Breast epithelium (tissue), 4 donors: Measurements from ENCODE around the gene PRELID1. TPM values are rescaled to one million over a fixed set of nuclear protein-coding genes. Genes with fewer than 3 reads are reported as not detected.

Experiments
- DNase-seq, 2 donors: peaks; one replicate each; pipeline ENCODE4 v3.0.0-alpha.2; 2019; ENCODE audit warnings: low spot score in 2 of 2
- H3K27ac ChIP-seq, 2 donors: fragments of 200-600 bp; sonication (generic) in 1 of 2; one replicate each; pipeline ENCODE4 v1.5.1; 2016 to 2019; ENCODE audit warnings: mild to moderate bottlenecking in 1 of 2
- H3K27me3 ChIP-seq, 2 donors: fragments of 200-600 bp; sonication (generic) in 1 of 2; one replicate each; pipeline versions ENCODE4 v1.5.1 to v1.6.0; 2017 to 2019; ENCODE audit warnings: control low read depth in 1 of 2, mild to moderate bottlenecking in 1 of 2
- H3K36me3 ChIP-seq: fragments of 200-600 bp; one replicate; pipeline ENCODE4 v1.5.1; 2019
- H3K4me1 ChIP-seq, 2 donors: fragments of 200-600 bp; sonication (generic); one replicate each; pipeline ENCODE4 v1.5.1; 2016 to 2019; ENCODE audit warnings: control low read depth in 1 of 2
- H3K4me3 ChIP-seq, 3 donors: fragments of 200-600 bp; sonication (generic); 1 replicate in 2 of 3; 2 replicates in 1 of 3; pipeline ENCODE4 v1.5.1; 2016 to 2019; ENCODE audit warnings: mild to moderate bottlenecking in 3 of 3, moderate library complexity in 2 of 3
- H3K9me3 ChIP-seq, 2 donors: fragments of 200-600 bp; sonication (generic) in 1 of 2; one replicate each; pipeline ENCODE4 v1.5.1; 2016 to 2019; ENCODE audit warnings: control low read depth in 1 of 2
- POLR2A ChIP-seq: fragments of 450-650 bp; IDR thresholded peaks from one replicate; pipeline ENCODE4 v1.6.1; 2016; ENCODE audit warnings: antibody characterized with exemption, mild to moderate bottlenecking, moderate library complexity
- POLR2AphosphoS5 ChIP-seq, 3 donors: sonication (generic); formaldehyde crosslinking; IDR thresholded peaks; one replicate each; pipeline ENCODE4 v1.6.1; 2017; ENCODE audit warnings: antibody characterized with exemption in 3 of 3
- intact Hi-C: fragments of 100-400 bp; cut with DNase I; formaldehyde crosslinking; loops from one replicate; pipeline ENCODE4 v1.15.1; 2023; ENCODE audit warnings: low total_unique reads
- total RNA-seq, 3 donors: library from RNA; depleted of rRNA; stranded (reverse); fragments of >200 nt; gene quantifications; one replicate each; pipeline ENCODE4 v1.1.0, GENCODE V29; 2016
- TF ChIP-seq, protein P1 (sequence below), 3 donors: fragments of 450-650 bp; IDR thresholded peaks; one replicate each; pipeline ENCODE4 v1.5.1; 2016 to 2017; ENCODE audit warnings: antibody characterized with exemption in 3 of 3, mild to moderate bottlenecking in 3 of 3, moderate library complexity in 3 of 3

Gene PRELID1
- total RNA-seq, 3 donors from 2014 or later = 61.0 to 97.0 (median 68.8) TPM

DNA sequence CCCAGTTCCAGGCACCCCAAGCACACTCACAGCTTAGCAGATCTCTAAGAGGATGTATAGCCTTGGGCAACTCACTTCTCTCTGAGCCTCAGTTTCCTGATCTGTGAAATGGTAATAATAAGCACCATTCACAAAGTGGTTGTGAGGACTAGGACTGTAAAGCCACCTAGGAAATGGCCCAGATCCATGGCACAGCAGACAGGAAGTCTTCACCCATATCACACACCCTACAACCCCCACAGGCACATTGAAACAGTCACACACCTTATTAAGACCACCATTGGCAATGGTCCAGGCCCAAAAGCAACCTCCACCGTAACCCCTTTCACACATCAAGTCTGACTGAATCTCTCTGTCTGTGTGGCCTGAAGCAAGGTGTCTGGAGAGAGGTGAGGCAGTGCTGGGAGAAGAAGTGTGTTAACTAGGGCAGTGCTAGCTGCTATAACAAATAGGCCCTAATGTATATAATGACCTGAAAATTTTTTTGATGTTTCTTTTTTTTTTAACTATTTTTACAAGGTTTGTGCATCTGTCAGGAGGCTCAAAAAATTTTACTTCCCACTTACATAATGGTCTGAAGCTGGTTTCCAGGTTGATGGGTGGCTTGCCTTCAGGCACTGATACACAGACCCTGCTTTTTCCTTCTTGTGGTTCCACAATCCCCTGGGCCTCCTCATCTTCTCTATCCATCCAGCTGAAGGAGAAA lies 51.7 kb downstream of the PRELID1 start:
- Histone ChIP-seq H3K36me3 (no peaks in the 10 kb centered on the region), H3K9me3 (no peaks in the 10 kb centered on the region), H3K4me3 (no peak overlapping the region), H3K27me3 (no peaks in the 10 kb centered on the region), H3K27ac (no peak overlapping the region), H3K4me1 (peaks cover 12 to 18% of the 10 kb centered on the region in 2 donors)
- TF ChIP-seq, protein P1, sequence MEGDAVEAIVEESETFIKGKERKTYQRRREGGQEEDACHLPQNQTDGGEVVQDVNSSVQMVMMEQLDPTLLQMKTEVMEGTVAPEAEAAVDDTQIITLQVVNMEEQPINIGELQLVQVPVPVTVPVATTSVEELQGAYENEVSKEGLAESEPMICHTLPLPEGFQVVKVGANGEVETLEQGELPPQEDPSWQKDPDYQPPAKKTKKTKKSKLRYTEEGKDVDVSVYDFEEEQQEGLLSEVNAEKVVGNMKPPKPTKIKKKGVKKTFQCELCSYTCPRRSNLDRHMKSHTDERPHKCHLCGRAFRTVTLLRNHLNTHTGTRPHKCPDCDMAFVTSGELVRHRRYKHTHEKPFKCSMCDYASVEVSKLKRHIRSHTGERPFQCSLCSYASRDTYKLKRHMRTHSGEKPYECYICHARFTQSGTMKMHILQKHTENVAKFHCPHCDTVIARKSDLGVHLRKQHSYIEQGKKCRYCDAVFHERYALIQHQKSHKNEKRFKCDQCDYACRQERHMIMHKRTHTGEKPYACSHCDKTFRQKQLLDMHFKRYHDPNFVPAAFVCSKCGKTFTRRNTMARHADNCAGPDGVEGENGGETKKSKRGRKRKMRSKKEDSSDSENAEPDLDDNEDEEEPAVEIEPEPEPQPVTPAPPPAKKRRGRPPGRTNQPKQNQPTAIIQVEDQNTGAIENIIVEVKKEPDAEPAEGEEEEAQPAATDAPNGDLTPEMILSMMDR (IDR thresholded peaks at IDR 0.05) = no peak
- no peak for TF ChIP-seq POLR2AphosphoS5 (IDR thresholded peaks at IDR 0.05)
- TF ChIP-seq POLR2A = no peak
- no peak for DNase-seq
- intact Hi-C loops = no loop called here

DNA sequence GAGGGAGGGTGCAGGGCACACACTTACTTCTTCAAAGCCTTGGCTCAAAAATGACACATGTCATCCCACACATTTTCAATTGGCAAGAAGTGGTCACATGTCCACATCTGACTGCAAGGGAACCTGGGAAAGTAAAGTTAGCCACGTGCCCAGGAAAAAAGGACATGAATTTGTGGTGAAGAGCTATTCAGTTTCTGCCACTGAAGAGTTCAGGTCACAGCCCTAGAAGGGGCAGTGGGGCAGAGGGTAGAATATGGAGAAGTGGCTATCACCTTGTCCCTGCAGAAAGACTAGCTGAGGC lies 52.2 kb downstream of the PRELID1 start:
- TF ChIP-seq POLR2AphosphoS5 (IDR thresholded peaks at IDR 0.05) (no peak), POLR2A (no peak)
- TF ChIP-seq, protein P1 (IDR thresholded peaks at IDR 0.05) = no peak

More for the DNA sequence above, 52.2 kb downstream of the PRELID1 start:
- no peaks in the 10 kb centered on the region for H3K36me3 ChIP-seq
- H3K4me1 ChIP-seq = peaks cover 10 to 13% of the 10 kb centered on the region in 2 donors
- H3K4me3 ChIP-seq = no peak overlapping the region
- H3K27ac ChIP-seq = no peak overlapping the region
- no peak for DNase-seq
- H3K9me3 ChIP-seq = no peaks in the 10 kb centered on the region
- no peaks in the 10 kb centered on the region for H3K27me3 ChIP-seq
- intact Hi-C loops = no loop called here

Other genes with a start within 250 kb of the PRELID1 start
- gene FGFR4, start 216.9 kb upstream of the PRELID1 start, total RNA-seq = 1 to 10 TPM in 2 of 3 donors, under 1 TPM in 1; 0.48 to 4.5 (median 2.0) TPM
- gene NSD1, start 170.0 kb upstream of the PRELID1 start, total RNA-seq = 10 to 100 TPM; 37.7 to 52.2 (median 38.6) TPM
- 10 to 100 TPM; 21.4 to 62.9 (median 36.0) TPM for gene RAB24, start 80 bp upstream of the PRELID1 start, total RNA-seq
- 10 to 100 TPM in 1 of 3 donors, 1 to 10 TPM in 2; 4.2 to 10.5 (median 9.4) TPM for gene MXD3, start 8.1 kb downstream of the PRELID1 start, total RNA-seq
- 100 to 1,000 TPM; 139 to 188 (median 170) TPM for gene LMAN2, start 47.9 kb downstream of the PRELID1 start, total RNA-seq
- gene RGS14, start 54.1 kb downstream of the PRELID1 start, total RNA-seq = 10 to 100 TPM in 2 of 3 donors, 1 to 10 TPM in 1; 9.0 to 16.4 (median 11.3) TPM
- gene SLC34A1, start 80.6 kb downstream of the PRELID1 start, total RNA-seq = not detected
- not detected for gene PFN3, start 96.9 kb downstream of the PRELID1 start, total RNA-seq
- gene F12, start 105.8 kb downstream of the PRELID1 start, total RNA-seq = 1 to 10 TPM in 2 of 3 donors, under 1 TPM in 1; 0.64 to 2.9 (median 2.6) TPM
- gene GRK6, start 122.9 kb downstream of the PRELID1 start, total RNA-seq = 10 to 100 TPM; 21.3 to 25.0 (median 22.1) TPM
- 1 to 10 TPM in 2 of 3 donors, under 1 TPM in 1; 0.48 to 2.0 (median 1.3) TPM for gene PRR7, start 143.0 kb downstream of the PRELID1 start, total RNA-seq
- 10 to 100 TPM; 30.7 to 94.6 (median 61.3) TPM for gene DBN1, start 169.8 kb downstream of the PRELID1 start, total RNA-seq
- gene PDLIM7, start 193.8 kb downstream of the PRELID1 start, total RNA-seq = 10 to 100 TPM; 17.1 to 61.9 (median 42.6) TPM
- 1 to 10 TPM; 1.6 to 7.2 (median 6.6) TPM for gene DOK3, start 206.0 kb downstream of the PRELID1 start, total RNA-seq
- gene DDX41, start 213.2 kb downstream of the PRELID1 start, total RNA-seq = 100 to 1,000 TPM in 2 of 3 donors, 10 to 100 TPM in 1; 76.0 to 110 (median 103) TPM